22Rv1 (cell line): ENCODE results near the gene TMEM121.
"Not testable (repeated sequence)": the region's sequence is repeated elsewhere in the genome, so short reads cannot be mapped to it uniquely, and the experiment has no call there.

Experiments
- H3K27ac ChIP-seq: fragments of 450-650 bp; 2 replicates; pipeline ENCODE4 v1.5.1; 2017
- ZFX ChIP-seq: fragments of 450-650 bp; IDR thresholded peaks from 2 replicates; pipeline ENCODE4 v1.6.1; 2017; ENCODE audit warnings: antibody characterized with exemption, borderline replicate concordance
- TF ChIP-seq, protein P1 (sequence below): fragments of 450-650 bp; IDR thresholded peaks from 2 replicates; pipeline ENCODE4 v1.5.1; 2017; ENCODE audit warnings: mild to moderate bottlenecking

Gene TMEM121

GRCh38 chr14:105554523-105554922 lies 28.1 kb downstream of the TMEM121 start:
- TF ChIP-seq, protein P1, sequence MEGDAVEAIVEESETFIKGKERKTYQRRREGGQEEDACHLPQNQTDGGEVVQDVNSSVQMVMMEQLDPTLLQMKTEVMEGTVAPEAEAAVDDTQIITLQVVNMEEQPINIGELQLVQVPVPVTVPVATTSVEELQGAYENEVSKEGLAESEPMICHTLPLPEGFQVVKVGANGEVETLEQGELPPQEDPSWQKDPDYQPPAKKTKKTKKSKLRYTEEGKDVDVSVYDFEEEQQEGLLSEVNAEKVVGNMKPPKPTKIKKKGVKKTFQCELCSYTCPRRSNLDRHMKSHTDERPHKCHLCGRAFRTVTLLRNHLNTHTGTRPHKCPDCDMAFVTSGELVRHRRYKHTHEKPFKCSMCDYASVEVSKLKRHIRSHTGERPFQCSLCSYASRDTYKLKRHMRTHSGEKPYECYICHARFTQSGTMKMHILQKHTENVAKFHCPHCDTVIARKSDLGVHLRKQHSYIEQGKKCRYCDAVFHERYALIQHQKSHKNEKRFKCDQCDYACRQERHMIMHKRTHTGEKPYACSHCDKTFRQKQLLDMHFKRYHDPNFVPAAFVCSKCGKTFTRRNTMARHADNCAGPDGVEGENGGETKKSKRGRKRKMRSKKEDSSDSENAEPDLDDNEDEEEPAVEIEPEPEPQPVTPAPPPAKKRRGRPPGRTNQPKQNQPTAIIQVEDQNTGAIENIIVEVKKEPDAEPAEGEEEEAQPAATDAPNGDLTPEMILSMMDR, result no peak
- no peak for TF ChIP-seq ZFX
- H3K27ac ChIP-seq, result no peak overlapping the region

DNA sequence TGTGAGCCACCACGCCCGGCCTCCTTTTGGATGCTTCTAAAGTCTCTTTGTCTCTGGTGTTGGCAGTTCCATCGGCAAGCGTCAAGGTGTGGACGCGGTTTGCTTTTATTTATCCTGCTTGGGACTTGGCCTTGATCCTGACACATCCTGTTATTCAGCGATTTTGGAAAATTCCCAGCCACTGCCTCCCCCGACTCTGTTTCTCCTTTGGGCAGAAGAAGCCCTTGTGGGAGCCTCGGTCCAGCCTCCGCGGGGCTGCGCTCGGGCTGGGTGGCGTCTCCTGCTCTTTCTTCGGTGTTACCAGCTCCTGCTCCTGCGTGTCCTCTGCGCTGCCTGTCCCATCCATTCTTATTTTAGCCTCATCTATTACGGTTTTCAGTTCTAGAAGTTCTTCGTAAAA lies 31.3 kb downstream of the TMEM121 start:
- H3K27ac ChIP-seq, result not testable (repeated sequence)

GRCh38 chr14:105558449-105559154 lies 32.2 kb downstream of the TMEM121 start:
- TF ChIP-seq, protein P1, result peak; percentile 24

GRCh38 chr14:105559384-105560047 lies 33.1 kb downstream of the TMEM121 start:
- H3K27ac ChIP-seq, result not testable (repeated sequence)

More at GRCh38 chr14:105558449-105559154, 32.2 kb downstream of the TMEM121 start:
- not testable (repeated sequence) for H3K27ac ChIP-seq

DNA sequence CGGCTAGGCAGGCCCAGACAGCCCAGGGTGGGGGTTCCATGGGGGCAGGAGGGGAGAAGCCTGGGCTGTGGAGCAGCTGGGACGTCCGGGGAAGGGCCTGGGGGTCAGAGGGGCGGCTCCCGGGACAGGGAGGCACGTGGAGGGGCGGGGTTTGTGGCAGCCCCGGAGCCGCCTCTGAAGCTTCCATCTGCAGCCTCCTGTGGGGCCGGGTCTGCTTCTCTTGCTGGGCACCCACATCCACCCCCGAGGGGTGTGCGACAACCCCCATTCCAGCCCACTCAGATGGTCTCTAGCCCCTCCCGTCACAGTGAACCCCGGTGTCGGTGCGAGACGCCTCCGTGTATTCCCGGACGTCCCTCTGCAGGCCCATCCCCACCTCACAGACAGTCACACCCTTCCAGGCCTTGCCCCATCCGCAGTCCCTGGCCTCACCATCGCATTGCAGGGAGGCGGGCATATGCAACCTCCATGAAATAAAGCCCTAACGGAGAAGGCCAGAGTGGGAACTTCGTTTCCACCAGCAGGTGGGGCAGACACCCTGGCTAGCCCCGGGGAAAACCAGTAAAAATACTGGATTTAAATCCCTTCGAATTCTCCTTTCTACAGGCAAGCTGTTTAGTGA lies 33.8 kb downstream of the TMEM121 start:
- H3K27ac ChIP-seq, result not testable (repeated sequence)

- not testable (repeated sequence) for H3K27ac ChIP-seq
These were observed 35.0 kb downstream of the TMEM121 start for GRCh38 chr14:105561345-105561744.

DNA sequence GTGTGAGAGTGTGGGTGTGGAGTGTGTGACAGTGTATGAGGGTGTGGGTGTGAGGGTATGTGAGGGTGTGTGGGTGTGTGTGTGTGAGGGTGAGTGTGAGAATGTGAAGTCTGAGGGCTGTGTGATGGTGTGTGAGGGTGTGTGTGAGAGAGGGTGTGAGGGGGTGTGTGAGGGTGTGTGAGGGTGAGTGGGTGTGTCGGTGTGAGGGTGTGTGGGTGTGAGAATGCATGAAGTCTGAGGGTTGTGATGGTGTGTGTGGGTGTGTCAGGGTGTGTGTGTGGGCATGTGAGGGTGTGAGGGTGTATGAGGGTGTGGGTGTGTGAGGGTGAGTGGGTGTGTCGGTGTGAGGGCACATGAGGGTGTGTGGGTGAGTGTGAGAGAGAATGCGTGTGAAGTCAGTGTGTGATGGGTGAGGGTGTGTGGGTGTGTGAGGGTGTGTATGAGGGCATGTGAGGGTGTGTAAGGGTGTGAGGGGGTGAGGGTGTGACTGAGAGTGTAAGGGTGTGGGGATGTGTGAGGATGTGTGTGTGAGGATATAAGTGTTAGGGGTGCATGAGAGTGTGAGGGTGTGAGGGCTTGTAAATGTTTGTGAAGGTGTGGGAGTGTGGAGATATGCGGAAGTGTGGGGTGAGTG lies 36.4 kb downstream of the TMEM121 start:
- H3K27ac ChIP-seq, result no peak overlapping the region
- TF ChIP-seq ZFX, result no peak
- TF ChIP-seq, protein P1, result no peak

DNA sequence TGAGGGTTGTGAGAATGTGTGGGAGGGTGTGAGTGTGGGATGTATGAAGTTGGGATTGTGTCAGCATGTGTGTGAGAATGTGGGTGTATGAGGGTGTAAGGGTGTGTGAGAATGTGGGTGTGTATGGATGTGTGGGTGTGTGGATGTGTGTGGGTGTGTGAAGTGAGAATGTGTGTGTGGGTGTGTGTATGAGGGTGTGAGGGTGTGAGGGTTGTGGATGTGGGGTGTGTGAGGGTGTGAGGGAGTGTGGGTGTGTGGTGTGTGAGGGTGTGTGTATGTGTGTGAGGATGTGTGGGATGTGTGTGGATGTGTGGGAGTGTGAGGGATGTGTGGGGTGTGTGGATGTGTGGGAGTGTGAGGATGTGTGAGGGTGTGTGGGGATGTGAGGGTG lies 37.0 kb downstream of the TMEM121 start:
- H3K27ac ChIP-seq, result no peak overlapping the region

DNA sequence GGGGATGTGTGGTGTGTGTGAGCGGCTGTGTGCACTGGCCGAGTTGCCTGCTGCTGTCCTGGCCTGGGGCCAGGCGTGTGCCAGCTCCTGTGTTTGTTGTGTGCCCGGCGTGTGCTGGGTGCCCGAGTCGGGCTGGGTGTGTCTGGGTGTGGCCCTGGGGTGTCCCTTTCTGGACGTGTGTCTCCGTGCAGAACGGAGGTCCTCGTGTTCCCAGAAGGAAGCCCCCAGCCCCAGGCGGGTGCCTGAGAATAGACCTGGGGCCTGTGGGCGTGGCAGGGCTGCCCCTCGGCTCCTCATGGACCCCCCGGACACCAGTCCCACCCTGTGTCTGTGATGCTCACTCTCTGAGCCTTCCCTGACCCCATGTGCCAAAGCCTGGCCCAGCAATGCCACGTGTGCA lies 38.2 kb downstream of the TMEM121 start:
- not testable (repeated sequence) for H3K27ac ChIP-seq

More for the DNA sequence above, 37.0 kb downstream of the TMEM121 start:
- TF ChIP-seq, protein P1, result no peak
- no peak for TF ChIP-seq ZFX

DNA sequence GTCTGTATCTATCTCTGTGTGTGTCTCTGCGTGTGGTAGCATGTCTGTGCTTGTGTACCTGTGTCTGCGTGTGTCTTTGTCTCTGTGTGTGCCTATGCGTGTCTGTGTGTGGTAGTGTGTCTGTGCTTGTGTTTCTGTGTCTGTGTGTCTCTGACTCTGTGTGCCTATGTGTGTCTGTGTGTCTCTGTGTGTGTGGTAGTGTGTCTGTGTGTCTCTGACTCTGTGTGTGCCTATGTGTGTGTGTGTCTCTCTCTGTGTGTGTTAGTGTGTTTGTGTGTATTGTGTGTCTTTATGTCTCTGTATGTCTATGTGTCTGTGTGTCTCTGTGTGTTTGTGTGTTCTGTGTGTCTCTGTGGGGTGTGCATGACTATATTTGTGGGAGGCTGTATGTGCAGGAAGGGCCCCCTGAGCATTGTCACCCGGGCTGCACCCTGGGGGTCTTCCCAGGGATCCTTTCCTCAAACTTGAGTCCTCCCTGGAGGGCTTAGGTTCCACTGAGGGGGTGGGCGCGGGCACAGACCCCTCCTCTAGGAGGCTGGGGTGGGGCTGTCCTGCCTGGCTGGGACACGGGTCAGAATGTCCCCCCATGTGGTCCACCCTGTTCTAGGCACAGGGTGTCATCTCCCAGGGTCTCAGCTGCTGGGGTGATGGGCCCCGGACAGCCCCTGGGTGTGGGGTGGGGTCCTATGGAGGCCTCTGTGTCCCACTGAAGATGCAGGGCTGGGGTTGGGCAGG lies 39.0 kb downstream of the TMEM121 start:
- not testable (repeated sequence) for H3K27ac ChIP-seq

DNA sequence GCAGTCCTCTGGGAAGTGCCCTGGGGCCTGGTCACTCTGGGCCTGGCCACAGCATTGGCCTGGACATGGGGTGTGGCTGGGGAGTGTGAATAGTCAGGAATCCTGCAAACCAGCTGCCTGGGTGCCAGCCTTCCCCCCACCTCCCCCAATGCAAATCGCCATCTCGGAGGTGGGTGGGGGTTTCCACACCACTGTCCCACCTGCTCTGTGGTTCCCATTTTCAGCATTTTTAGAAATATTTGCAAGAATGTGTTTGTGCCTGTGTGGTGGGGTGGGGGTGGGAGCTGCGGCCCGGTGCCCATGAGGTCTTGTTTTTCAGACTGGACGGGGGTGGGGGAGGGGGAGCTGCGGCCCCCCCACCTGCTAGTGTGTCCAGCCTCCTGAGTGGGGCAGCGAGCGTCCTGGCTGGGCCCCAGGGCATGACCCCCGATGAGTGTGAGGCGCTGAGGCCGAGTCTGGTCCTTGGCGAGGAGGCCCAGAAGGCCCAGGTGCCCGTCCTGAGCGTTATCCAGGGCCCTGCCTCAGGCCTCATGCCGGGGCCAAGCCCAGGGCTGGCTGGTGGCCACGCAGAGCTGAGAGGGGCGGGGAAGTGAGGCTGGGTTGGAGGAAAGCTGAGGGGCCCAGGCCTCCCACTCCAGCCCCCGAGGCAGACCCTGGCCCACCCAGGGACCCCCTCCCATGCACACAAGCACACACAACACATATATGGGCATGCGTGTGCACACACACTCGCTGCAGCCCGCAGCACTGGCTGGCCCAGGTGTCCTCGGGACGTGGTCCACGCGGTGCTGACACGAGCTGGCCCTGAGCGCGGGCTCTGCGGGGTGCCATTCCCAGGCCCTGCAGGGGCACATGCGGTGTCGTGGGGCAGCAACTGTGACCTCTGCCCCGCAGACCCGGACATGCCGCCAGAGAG lies 40.1 kb downstream of the TMEM121 start:
- not testable (repeated sequence) for H3K27ac ChIP-seq

DNA sequence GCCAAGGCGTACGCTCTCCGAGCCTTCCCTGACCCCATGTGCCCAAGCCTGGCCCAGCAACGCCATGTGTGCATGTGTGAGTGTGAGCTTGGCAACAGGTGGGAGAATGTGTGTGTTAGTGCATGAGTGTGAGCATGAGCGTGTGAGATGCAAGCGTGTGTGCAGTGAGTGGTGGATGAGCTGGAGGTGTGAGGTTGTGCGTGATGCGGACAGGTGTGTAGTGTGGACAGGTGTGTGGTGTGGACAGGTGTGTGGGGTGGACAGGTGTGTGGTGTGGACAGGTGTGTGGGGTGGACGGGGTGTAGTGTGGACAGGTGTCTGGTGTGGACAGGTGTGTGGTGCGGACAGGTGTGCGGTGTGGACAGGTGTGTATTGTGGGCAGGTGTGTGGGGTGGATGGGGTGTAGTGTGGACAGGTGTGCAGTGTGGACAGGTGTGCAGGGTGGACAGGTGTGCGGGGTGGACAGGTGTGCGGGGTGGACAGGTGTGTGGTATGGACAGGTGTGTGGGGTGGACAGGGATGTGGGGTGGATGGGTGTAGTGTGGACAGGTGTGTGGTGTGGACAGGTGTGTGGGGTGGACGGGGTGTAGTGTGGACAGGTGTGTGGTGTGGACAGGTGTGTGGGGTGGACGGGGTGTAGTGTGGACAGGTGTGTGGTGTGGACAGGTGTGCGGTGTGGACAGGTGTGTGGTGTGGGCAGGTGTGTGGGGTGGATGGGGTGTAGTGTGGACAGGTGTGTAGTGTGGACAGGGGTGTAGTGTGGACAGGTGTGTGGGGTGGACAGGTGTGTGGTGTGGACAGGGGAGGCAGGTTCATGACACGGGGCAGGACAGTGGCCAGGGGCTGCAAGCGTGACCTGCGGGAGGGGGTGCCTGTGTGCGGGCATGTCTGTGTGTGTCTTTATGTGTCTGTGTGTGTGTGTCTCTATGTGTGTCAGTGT lies 41.1 kb downstream of the TMEM121 start:
- H3K27ac ChIP-seq, result not testable (repeated sequence)
